OCI-M2 (cell line): ENCODE results near the gene ID4.
A peak's percentile ranks its signal among the peaks of the same experiment; 100 is the strongest.

Experiments
- DNase-seq: peaks from one replicate; lab custom pipeline; 2025; ENCODE audit not compliant: unreplicated experiment; lab: John Stamatoyannopoulos, UW

ID4 gene

GRCh38 chr6:19836799-19837510 is at the start of gene ID4:
TSS of gene ID4 (plus strand) at chr6:19837370. CDS start at chr6:19837755, 385 bp downstream.
- no peak for DNase-seq

GRCh38 chr6:19788686-19789085 is 48.5 kb upstream of the ID4 start:
- no peak for DNase-seq

- no peak for DNase-seq
These were observed 47.9 kb upstream of the ID4 start for GRCh38 chr6:19789100-19789803.

GRCh38 chr6:19791267-19791666 is 45.9 kb upstream of the ID4 start:
- no peak for DNase-seq

- DNase-seq = no peak
These were observed 42.0 kb upstream of the ID4 start for GRCh38 chr6:19795211-19795610.

- DNase-seq = no peak
These were observed 40.7 kb upstream of the ID4 start for GRCh38 chr6:19796452-19796851.

- no peak for DNase-seq
These were observed 38.8 kb upstream of the ID4 start for GRCh38 chr6:19798362-19798761.

- DNase-seq = no peak
These were observed 34.5 kb upstream of the ID4 start for GRCh38 chr6:19802656-19803055.

GRCh38 chr6:19803331-19804204 is 33.6 kb upstream of the ID4 start:
- DNase-seq = no peak

- DNase-seq = peak; percentile 44
These were observed 32.7 kb upstream of the ID4 start for GRCh38 chr6:19804205-19805128.

- DNase-seq = no peak
These were observed 32.1 kb upstream of the ID4 start for GRCh38 chr6:19805129-19805481.

- no peak for DNase-seq
These were observed 30.2 kb upstream of the ID4 start for GRCh38 chr6:19806971-19807396.

- DNase-seq = no peak
These were observed 25.6 kb upstream of the ID4 start for GRCh38 chr6:19811397-19812079.

- DNase-seq = no peak
These were observed 24.6 kb upstream of the ID4 start for GRCh38 chr6:19812512-19813119.

GRCh38 chr6:19818805-19819204 is 18.4 kb upstream of the ID4 start:
- no peak for DNase-seq

- DNase-seq = no peak
These were observed 12.9 kb upstream of the ID4 start for GRCh38 chr6:19824058-19824807.

- no peak for DNase-seq
These were observed 9.9 kb upstream of the ID4 start for GRCh38 chr6:19827247-19827646.

- no peak for DNase-seq
These were observed 9.3 kb upstream of the ID4 start for GRCh38 chr6:19827903-19828302.

- DNase-seq = no peak
These were observed 7.0 kb upstream of the ID4 start for GRCh38 chr6:19830171-19830570.
